ENCODE results near the gene HSPA12B.
A peak's percentile ranks its signal among the peaks of the same experiment; 100 is the strongest.
"Not testable (repeated sequence)": the region's sequence is repeated elsewhere in the genome, so short reads cannot be mapped to it uniquely, and the experiment has no call there.

The HSPA12B gene

GRCh38 chr20:3788685-3789155, 56.2 kb downstream of the HSPA12B start:
- FAIRE-seq: no peak

GRCh38 chr20:3789201-3789600, 56.7 kb downstream of the HSPA12B start:
- not testable (repeated sequence) for FAIRE-seq

- not testable (repeated sequence) for FAIRE-seq
These were observed 61.7 kb downstream of the HSPA12B start for GRCh38 chr20:3794168-3794567.

- no peak for FAIRE-seq
These were observed 62.4 kb downstream of the HSPA12B start for GRCh38 chr20:3794701-3795420.

GRCh38 chr20:3795511-3796468, 63.3 kb downstream of the HSPA12B start, which contains the start of gene CDC25B:
TSS of gene CDC25B (plus strand) at chr20:3796310. CDS start at chr20:3796532, 222 bp downstream.
- peak; percentile 28 for FAIRE-seq

GRCh38 chr20:3796477-3797225, 64.2 kb downstream of the HSPA12B start:
- FAIRE-seq: no peak

GRCh38 chr20:3797226-3797545, 64.7 kb downstream of the HSPA12B start:
- no peak for FAIRE-seq

GRCh38 chr20:3797592-3798372, 65.3 kb downstream of the HSPA12B start:
- no peak for FAIRE-seq

- FAIRE-seq: no peak
These were observed 65.9 kb downstream of the HSPA12B start for GRCh38 chr20:3798373-3798768.

GRCh38 chr20:3798908-3799248, 66.4 kb downstream of the HSPA12B start:
- FAIRE-seq: no peak

- FAIRE-seq: no peak
These were observed 67.9 kb downstream of the HSPA12B start for GRCh38 chr20:3800256-3800877.

GRCh38 chr20:3800878-3801260, 68.4 kb downstream of the HSPA12B start:
- FAIRE-seq: no peak

GRCh38 chr20:3801299-3801698, 68.8 kb downstream of the HSPA12B start:
- no peak for FAIRE-seq

- FAIRE-seq: no peak
These were observed 69.4 kb downstream of the HSPA12B start for GRCh38 chr20:3801846-3802245.
